Left lung (tissue), 10 donors: ENCODE data around the gene AKT1. TPM values are rescaled to one million over a fixed set of nuclear protein-coding genes. Genes with fewer than 3 reads are reported as not detected.

Experiments used
- ATAC-seq: fragments of 200-7000 bp; cut with Tn5 transposase; one replicate; pipeline ENCODE4 v1.9.1; 2020; ENCODE audit warnings: moderate library complexity
- DNase-seq, 4 donors: peaks; one replicate each; pipeline ENCODE4 v3.0.0-alpha.2; 2013 to 2020
- H3K27ac ChIP-seq, 2 donors: fragments of 200-600 bp; sonication (generic) in 1 of 2; one replicate each; pipeline versions ENCODE4 v1.5.0 to v1.8.0; 2020 to 2021
- H3K27me3 ChIP-seq, 2 donors: fragments of 200-600 bp; sonication (generic) in 1 of 2; one replicate each; pipeline versions ENCODE4 v1.5.0 to v1.8.0; 2020 to 2021
- H3K36me3 ChIP-seq, 2 donors: fragments of 200-600 bp; sonication (generic) in 1 of 2; one replicate each; pipeline versions ENCODE4 v1.5.0 to v1.8.0; 2020 to 2021
- H3K4me1 ChIP-seq, 2 donors: fragments of 200-600 bp; one replicate each; pipeline ENCODE4 v1.8.0; 2021
- H3K4me3 ChIP-seq, 2 donors: fragments of 200-600 bp; sonication (generic) in 1 of 2; one replicate each; pipeline versions ENCODE4 v1.5.0 to v1.8.0; 2020 to 2021; ENCODE audit warnings: mild to moderate bottlenecking in 1 of 2
- H3K9me3 ChIP-seq, 2 donors: fragments of 200-600 bp; sonication (generic) in 1 of 2; one replicate each; pipeline versions ENCODE4 v1.5.0 to v1.8.0; 2020 to 2021
- CTCF ChIP-seq, 2 donors: fragments of 200-600 bp; sonication (generic) in 1 of 2; IDR thresholded peaks; one replicate each; pipeline versions ENCODE4 v1.5.0 to v1.8.0; 2021; ENCODE audit warnings: antibody characterized with exemption in 2 of 2
- intact Hi-C, 2 donors: fragments of 100-400 bp; cut with DNase I; formaldehyde crosslinking; loops; one replicate each; pipeline versions ENCODE4 v1.11.2 to v1.14.2; 2022
- polyA plus RNA-seq, 6 donors: library from polyadenylated mRNA; unstranded; fragments of 120-200 nt; gene quantifications; one replicate each; pipeline ENCODE4 v1.2.1, GENCODE V29; 2013; ENCODE audit not compliant: insufficient read length in 6 of 6
- total RNA-seq, 2 donors: library from RNA; stranded (reverse); fragmentation: NEBNext Ultra II Directional; extraction: Animal tissue kit (Norgen Biotek cat#: 25700); gene quantifications; one replicate each; pipeline ENCODE4 v1.2.1, GENCODE V29; 2021
- donor health status: DM: no; HTN: yes; CAD: no.
- donor health status: DM: no; HTN: no; CAD: no.

AKT1 gene
- total and polyA plus RNA-seq, 8 donors, result 144 to 214 (median 173) TPM

- no peaks in the 10 kb centered on the region for H3K27me3 ChIP-seq
- H3K27ac ChIP-seq, result peak overlapping the region; percentile 28 to 42
- peaks cover 36 to 80% of the 10 kb centered on the region in 2 donors for H3K4me1 ChIP-seq
- peaks cover 0 to 53% of the 10 kb centered on the region in 2 donors for H3K36me3 ChIP-seq
- ATAC-seq, result peak; percentile 76
- no peak for TF ChIP-seq CTCF (IDR thresholded peaks at IDR 0.05)
- peak in 2 of 4 donors; percentile 81 to 91 for DNase-seq
- intact Hi-C loops, result no loop called here
- no peak overlapping the region for H3K4me3 ChIP-seq
- H3K9me3 ChIP-seq, result no peaks in the 10 kb centered on the region
Measured at GRCh38 chr14:104792101-104792884, 3.3 kb downstream of the AKT1 start.

GRCh38 chr14:104791425-104791824 is 4.1 kb downstream of the AKT1 start:
- ATAC-seq (no peak), DNase-seq (no peak)
- Histone ChIP-seq H3K27me3 (no peaks in the 10 kb centered on the region), H3K27ac (no peak overlapping the region), H3K9me3 (no peaks in the 10 kb centered on the region), H3K4me1 (peaks cover 45 to 80% of the 10 kb centered on the region in 2 donors), H3K4me3 (no peak overlapping the region), H3K36me3 (peaks cover 0 to 55% of the 10 kb centered on the region in 2 donors)
- TF ChIP-seq CTCF (IDR thresholded peaks at IDR 0.05), result no peak
- intact Hi-C loops, result no loop called here

- no peak for TF ChIP-seq CTCF (IDR thresholded peaks at IDR 0.05)
- Histone ChIP-seq H3K4me3 (no peak overlapping the region), H3K27ac (no peak overlapping the region), H3K9me3 (no peaks in the 10 kb centered on the region), H3K4me1 (peaks cover 43 to 86% of the 10 kb centered on the region in 2 donors), H3K36me3 (peaks cover 0 to 55% of the 10 kb centered on the region in 2 donors), H3K27me3 (no peaks in the 10 kb centered on the region)
- DNase-seq (peak in 1 of 4 donors; percentile 76), ATAC-seq (no peak)
- intact Hi-C loops, result no loop called here
Measured at GRCh38 chr14:104789752-104790743, 5.5 kb downstream of the AKT1 start.

- TF ChIP-seq CTCF (IDR thresholded peaks at IDR 0.05), result no peak
- DNase-seq (peak in 1 of 4 donors; percentile 79), ATAC-seq (no peak)
- Histone ChIP-seq H3K27me3 (no peaks in the 10 kb centered on the region), H3K4me3 (no peak overlapping the region), H3K27ac (no peak overlapping the region), H3K36me3 (peaks cover 0 to 55% of the 10 kb centered on the region in 2 donors), H3K4me1 (peaks cover 39 to 92% of the 10 kb centered on the region in 2 donors), H3K9me3 (no peaks in the 10 kb centered on the region)
- intact Hi-C loops, result no loop called here
Measured at GRCh38 chr14:104788873-104789663, 6.5 kb downstream of the AKT1 start.
